ENCODE data around the gene DNMT3L.

The DNMT3L gene

GRCh38 chr21:44275041-44275440 lies 13.3 kb upstream of the DNMT3L start:
- Mint-ChIP-seq H3K4me1 (ENCODE audit: low read depth) (no peaks in the 10 kb centered on the region), H3K9me3 (no peaks in the 10 kb centered on the region), H3K27ac (no peak overlapping the region), H3K4me3 (no peak overlapping the region), H3K27me3 (ENCODE audit: low read depth) (peaks cover 11% of the 10 kb centered on the region), H3K36me3 (ENCODE audit: low read depth) (no peaks in the 10 kb centered on the region)
- no peak for DNase-seq (ENCODE audit: low spot score)

DNA sequence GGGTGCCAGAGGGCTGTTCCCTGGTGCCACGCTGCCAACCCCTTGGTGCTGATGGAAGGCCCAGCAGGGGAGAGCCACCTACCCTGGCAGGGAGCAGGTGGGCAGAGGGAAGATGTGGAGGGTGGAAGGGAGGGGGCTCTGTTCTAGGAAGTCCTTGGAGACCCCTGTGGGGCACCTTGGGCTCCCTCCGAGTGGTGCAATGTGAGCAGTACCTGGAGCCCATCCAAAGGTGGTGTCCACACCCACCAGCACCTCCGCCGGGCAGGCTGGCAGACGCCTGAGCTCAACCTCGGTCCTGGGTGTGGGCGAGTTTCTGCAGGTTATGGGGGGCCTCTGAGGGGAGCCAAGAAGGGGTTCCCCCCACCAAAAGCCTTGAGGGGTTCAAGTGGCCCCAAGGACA lies 11.3 kb upstream of the DNMT3L start:
- Mint-ChIP-seq H3K9me3 (no peaks in the 10 kb centered on the region), H3K36me3 (ENCODE audit: low read depth) (no peaks in the 10 kb centered on the region), H3K27me3 (ENCODE audit: low read depth) (peaks cover 11% of the 10 kb centered on the region), H3K4me3 (no peak overlapping the region), H3K4me1 (ENCODE audit: low read depth) (no peaks in the 10 kb centered on the region), H3K27ac (no peak overlapping the region)
- no peak for DNase-seq (ENCODE audit: low spot score)

GRCh38 chr21:44272284-44272858 lies 10.7 kb upstream of the DNMT3L start:
- Mint-ChIP-seq H3K36me3 (ENCODE audit: low read depth) (no peaks in the 10 kb centered on the region), H3K9me3 (no peaks in the 10 kb centered on the region), H3K27ac (no peak overlapping the region)

GRCh38 chr21:44271558-44272283 lies 10.0 kb upstream of the DNMT3L start:
- no peak overlapping the region for H3K27ac Mint-ChIP-seq
- no peaks in the 10 kb centered on the region for H3K9me3 Mint-ChIP-seq
- no peaks in the 10 kb centered on the region for H3K36me3 Mint-ChIP-seq (ENCODE audit: low read depth)
- H3K4me1 Mint-ChIP-seq (ENCODE audit: low read depth) = no peaks in the 10 kb centered on the region
- no peak for DNase-seq (ENCODE audit: low spot score)
- H3K4me3 Mint-ChIP-seq = no peak overlapping the region
- H3K27me3 Mint-ChIP-seq (ENCODE audit: low read depth) = peaks cover 11% of the 10 kb centered on the region

More at GRCh38 chr21:44272284-44272858, 10.7 kb upstream of the DNMT3L start:
- Mint-ChIP-seq H3K4me1 (ENCODE audit: low read depth) (no peaks in the 10 kb centered on the region), H3K27me3 (ENCODE audit: low read depth) (peaks cover 11% of the 10 kb centered on the region), H3K4me3 (no peak overlapping the region)
- no peak for DNase-seq (ENCODE audit: low spot score)

DNA sequence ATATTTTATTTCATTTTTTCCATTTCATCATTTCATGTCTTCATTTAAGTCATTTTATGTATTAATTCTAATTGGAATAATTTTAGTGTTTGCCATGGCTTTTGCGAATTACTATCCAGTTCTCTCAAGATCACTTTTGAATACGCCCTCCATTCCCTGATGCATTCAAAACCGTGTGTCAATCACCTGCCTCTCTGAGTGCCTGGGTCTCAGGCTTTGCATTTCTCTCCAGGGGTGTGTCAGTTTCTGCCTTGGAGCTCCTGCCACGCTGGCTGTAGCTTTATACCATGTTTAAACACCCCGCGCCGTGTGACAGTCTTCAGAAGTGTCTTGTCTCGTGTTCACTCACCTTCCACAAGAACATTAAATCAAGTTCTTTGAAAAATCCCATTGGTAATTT lies 7.4 kb upstream of the DNMT3L start:
- Mint-ChIP-seq H3K36me3 (ENCODE audit: low read depth) (no peaks in the 10 kb centered on the region), H3K4me1 (ENCODE audit: low read depth) (no peaks in the 10 kb centered on the region), H3K4me3 (no peak overlapping the region), H3K27ac (no peak overlapping the region), H3K27me3 (ENCODE audit: low read depth) (peaks cover 2% of the 10 kb centered on the region), H3K9me3 (no peaks in the 10 kb centered on the region)
- DNase-seq (ENCODE audit: low spot score) = no peak

- H3K9me3 Mint-ChIP-seq = no peaks in the 10 kb centered on the region
- H3K27me3 Mint-ChIP-seq (ENCODE audit: low read depth) = no peaks in the 10 kb centered on the region
- no peaks in the 10 kb centered on the region for H3K36me3 Mint-ChIP-seq (ENCODE audit: low read depth)
- DNase-seq (ENCODE audit: low spot score) = no peak
- no peak overlapping the region for H3K27ac Mint-ChIP-seq
- H3K4me1 Mint-ChIP-seq (ENCODE audit: low read depth) = no peaks in the 10 kb centered on the region
- no peak overlapping the region for H3K4me3 Mint-ChIP-seq
These were observed 6.0 kb upstream of the DNMT3L start for GRCh38 chr21:44267655-44268142.

GRCh38 chr21:44265734-44266270 lies 4.1 kb upstream of the DNMT3L start:
- Mint-ChIP-seq H3K27me3 (ENCODE audit: low read depth) (no peaks in the 10 kb centered on the region), H3K36me3 (ENCODE audit: low read depth) (no peaks in the 10 kb centered on the region), H3K4me3 (no peak overlapping the region), H3K4me1 (ENCODE audit: low read depth) (no peaks in the 10 kb centered on the region), H3K9me3 (no peaks in the 10 kb centered on the region), H3K27ac (no peak overlapping the region)
- no peak for DNase-seq (ENCODE audit: low spot score)

- Mint-ChIP-seq H3K27me3 (ENCODE audit: low read depth) (peaks cover 5% of the 10 kb centered on the region), H3K9me3 (no peaks in the 10 kb centered on the region), H3K4me3 (no peak overlapping the region), H3K27ac (no peak overlapping the region), H3K4me1 (ENCODE audit: low read depth) (peaks cover 2% of the 10 kb centered on the region), H3K36me3 (ENCODE audit: low read depth) (no peaks in the 10 kb centered on the region)
- no peak for DNase-seq (ENCODE audit: low spot score)
These were observed 2.1 kb upstream of the DNMT3L start for GRCh38 chr21:44263768-44264167.

DNA sequence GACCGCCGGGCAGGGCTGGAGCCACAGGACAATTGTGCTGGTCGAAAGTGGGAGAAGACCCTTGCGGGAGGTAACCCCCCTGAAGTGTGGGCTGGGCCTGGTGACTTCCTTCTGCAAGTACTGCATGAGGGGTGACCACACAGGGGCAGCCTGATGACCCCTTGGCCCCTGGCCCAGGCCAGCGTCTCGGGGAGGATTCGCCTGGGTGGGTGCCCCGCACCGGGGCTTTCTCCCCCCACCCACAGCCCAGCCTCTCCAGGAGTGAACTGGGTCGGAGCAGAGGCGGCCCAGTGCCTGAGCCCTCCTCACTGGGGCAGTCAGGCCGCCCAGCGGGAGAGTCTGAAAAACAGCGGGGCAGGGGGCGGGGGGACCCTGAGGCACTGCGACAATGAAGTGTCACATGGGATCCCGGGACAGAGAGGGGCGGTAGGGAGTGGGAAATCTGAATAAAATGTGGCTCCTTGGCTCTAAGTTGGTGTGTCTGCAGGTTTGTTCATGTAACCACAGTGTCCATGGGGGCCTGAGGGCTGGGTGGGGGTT lies 1.6 kb upstream of the DNMT3L start:
- Mint-ChIP-seq H3K27ac (no peak overlapping the region), H3K4me3 (no peak overlapping the region), H3K4me1 (ENCODE audit: low read depth) (peaks cover 2% of the 10 kb centered on the region), H3K27me3 (ENCODE audit: low read depth) (peaks cover 5% of the 10 kb centered on the region), H3K36me3 (ENCODE audit: low read depth) (no peaks in the 10 kb centered on the region), H3K9me3 (no peaks in the 10 kb centered on the region)
- no peak for DNase-seq (ENCODE audit: low spot score)

- no peaks in the 10 kb centered on the region for H3K36me3 Mint-ChIP-seq (ENCODE audit: low read depth)
- DNase-seq (ENCODE audit: low spot score) = no peak
- no peak overlapping the region for H3K27ac Mint-ChIP-seq
- H3K4me3 Mint-ChIP-seq = no peak overlapping the region
- H3K4me1 Mint-ChIP-seq (ENCODE audit: low read depth) = peaks cover 2% of the 10 kb centered on the region
- peaks cover 5% of the 10 kb centered on the region for H3K27me3 Mint-ChIP-seq (ENCODE audit: low read depth)
- H3K9me3 Mint-ChIP-seq = no peaks in the 10 kb centered on the region
These were observed 800 bp upstream of the DNMT3L start for GRCh38 chr21:44262338-44263056.

DNA sequence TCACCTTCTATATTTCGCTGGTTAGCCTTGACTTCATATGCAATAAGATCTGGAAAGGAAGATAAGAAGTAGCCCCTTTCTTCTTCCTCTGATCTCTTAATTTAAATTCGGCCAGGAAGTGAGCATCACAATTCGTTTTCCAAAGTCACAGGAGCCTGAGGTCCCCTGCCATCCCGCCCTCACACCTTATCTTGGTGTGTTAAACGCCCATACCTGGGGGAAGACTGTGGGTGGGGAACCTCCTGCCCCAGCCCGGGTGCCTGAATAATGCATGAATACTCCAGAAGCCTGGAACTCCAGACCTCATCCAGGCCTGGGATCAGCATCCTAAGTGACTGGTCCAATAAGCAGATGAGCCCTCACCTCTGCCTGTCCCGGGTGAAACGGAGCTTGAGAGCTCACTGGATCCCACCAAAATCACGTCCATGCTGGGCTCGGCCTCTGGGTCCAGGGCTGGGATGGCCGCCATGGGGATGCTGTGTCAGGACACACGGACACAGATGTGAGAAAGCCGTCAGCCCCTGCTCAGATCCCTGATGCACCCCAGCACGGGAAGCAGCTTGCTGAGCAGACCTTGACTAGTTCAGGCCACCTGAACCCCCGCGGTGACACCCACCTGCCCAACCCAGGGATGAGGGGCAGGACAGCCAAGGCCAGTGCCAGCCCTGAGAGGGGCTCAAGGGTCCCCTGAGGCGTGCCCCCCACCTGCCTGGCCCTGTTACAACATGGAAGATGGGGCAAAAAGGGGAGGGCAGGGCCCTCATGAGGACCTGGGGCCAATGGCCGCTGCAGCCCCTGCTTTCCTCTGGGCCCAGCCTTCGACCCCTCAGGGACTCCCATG lies 686 bp downstream of the DNMT3L start:
- no peak overlapping the region for H3K4me3 Mint-ChIP-seq
- H3K36me3 Mint-ChIP-seq (ENCODE audit: low read depth) = no peaks in the 10 kb centered on the region
- H3K4me1 Mint-ChIP-seq (ENCODE audit: low read depth) = peaks cover 2% of the 10 kb centered on the region
- no peak for DNase-seq (ENCODE audit: low spot score)
- no peaks in the 10 kb centered on the region for H3K9me3 Mint-ChIP-seq
- peaks cover 5% of the 10 kb centered on the region for H3K27me3 Mint-ChIP-seq (ENCODE audit: low read depth)
- no peak overlapping the region for H3K27ac Mint-ChIP-seq

DNA sequence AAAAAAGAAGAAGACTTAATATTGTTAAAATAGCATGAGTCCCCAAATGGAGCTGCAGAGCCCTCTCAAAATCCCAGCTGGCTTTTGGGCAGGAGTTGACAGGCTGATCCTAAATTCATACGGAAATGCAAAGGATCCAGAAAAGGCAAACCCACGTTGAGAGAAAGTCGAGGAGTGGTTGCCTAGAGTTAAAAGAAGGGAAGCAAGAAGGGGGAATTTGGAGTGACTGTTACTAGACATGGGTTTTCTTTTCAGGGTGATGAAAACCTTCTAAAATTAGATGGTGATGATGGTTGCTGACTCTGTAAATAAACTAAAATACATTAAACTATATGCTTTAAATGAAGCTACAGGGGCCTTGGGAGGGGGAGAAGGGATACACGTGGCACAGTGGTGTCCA lies 1.6 kb downstream of the DNMT3L start:
- DNase-seq (ENCODE audit: low spot score) = no peak
- Mint-ChIP-seq H3K36me3 (ENCODE audit: low read depth) (no peaks in the 10 kb centered on the region), H3K27me3 (ENCODE audit: low read depth) (peaks cover 5% of the 10 kb centered on the region), H3K4me3 (no peak overlapping the region), H3K4me1 (ENCODE audit: low read depth) (peaks cover 2% of the 10 kb centered on the region), H3K27ac (no peak overlapping the region), H3K9me3 (no peaks in the 10 kb centered on the region)

GRCh38 chr21:44259082-44259705 lies 2.5 kb downstream of the DNMT3L start:
- no peak overlapping the region for H3K27ac Mint-ChIP-seq
- H3K9me3 Mint-ChIP-seq = no peaks in the 10 kb centered on the region
- peaks cover 2% of the 10 kb centered on the region for H3K4me1 Mint-ChIP-seq (ENCODE audit: low read depth)
- H3K27me3 Mint-ChIP-seq (ENCODE audit: low read depth) = peaks cover 8% of the 10 kb centered on the region
- H3K36me3 Mint-ChIP-seq (ENCODE audit: low read depth) = no peaks in the 10 kb centered on the region
- no peak for DNase-seq (ENCODE audit: low spot score)
- H3K4me3 Mint-ChIP-seq = no peak overlapping the region

Measured in T-helper 2 cell treated with Interferon-gamma antibody and Interleukin-4, amounts not matched to agents 5 μg/mL and 100 μg/mL, for 36 hours (primary cell).